Measurements from ENCODE around the gene NCOR2. TPM values are rescaled to one million over a fixed set of nuclear protein-coding genes. Genes with fewer than 3 reads are reported as not detected.

Gene NCOR2
- total RNA-seq, 2 donors from 2014 or later, result 185 to 207 TPM

DNA sequence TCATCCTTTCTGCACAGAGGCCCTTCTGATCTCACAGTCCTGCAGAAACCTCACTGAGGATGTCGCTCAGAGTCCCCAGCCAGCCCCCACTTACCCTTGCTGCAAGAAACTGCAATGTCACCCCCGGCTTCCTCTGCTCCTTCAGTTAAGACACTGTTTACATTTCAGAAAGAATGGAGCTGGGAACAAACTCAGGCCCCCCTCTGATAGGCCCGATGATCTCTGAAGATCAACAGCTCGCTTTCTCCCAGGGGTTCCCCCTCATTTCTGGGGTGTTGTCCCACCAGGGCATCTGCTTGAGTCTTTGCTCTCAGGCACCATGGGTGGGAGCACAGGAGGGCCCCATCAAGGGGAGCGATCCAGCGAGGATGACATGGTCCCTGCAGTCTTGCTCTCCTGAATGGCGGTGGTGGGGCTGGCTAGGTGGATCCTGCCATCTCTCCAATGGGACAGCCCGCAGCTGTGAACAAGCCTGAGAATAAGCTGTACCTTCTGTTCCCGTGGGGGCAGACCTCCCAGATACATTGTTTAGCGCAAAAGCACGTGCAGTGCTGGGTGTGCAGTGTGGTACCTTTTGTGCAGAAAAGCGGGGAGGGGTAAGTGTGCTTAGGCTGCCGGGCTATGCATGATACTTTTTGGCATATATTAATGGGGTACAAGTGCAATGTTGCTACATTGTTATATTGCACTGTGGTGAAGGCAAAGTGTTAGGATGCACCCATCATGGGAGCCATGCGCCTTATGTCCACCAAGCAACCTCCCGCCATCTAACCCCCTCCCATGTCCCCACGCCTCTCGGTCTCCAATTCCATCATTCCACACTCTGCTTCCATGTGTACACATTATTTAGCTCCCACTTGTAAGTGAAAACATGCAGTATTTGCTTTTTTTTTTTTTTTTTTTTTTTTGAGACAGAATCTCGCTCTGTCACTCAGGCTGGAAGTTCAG, 6.7 kb upstream of the NCOR2 start:
- peak overlapping the region; percentile 88 for H3K27ac Mint-ChIP-seq
- Histone ChIP-seq H3K4me3 (ENCODE audit: low read length) (no peak overlapping the region), H3K9me3 (ENCODE audit: control insufficient read depth, low read length) (no peaks in the 10 kb centered on the region), H3K4me1 (ENCODE audit: control insufficient read depth, insufficient read depth, low read length) (peaks cover 5% of the 10 kb centered on the region), H3K27me3 (ENCODE audit: control insufficient read depth, insufficient read depth, low read length, poor library complexity, severe bottlenecking) (no peaks in the 10 kb centered on the region), H3K36me3 (ENCODE audit: control insufficient read depth, insufficient read depth, low read length) (no peaks in the 10 kb centered on the region), H3K27ac (ENCODE audit: low read depth, low read length) (no peak overlapping the region), H3K9ac (ENCODE audit: extremely low read depth, low read length, poor library complexity, severe bottlenecking) (no peak overlapping the region)
- H3K4me1 Mint-ChIP-seq, result peaks cover 15% of the 10 kb centered on the region
- H3K36me3 Mint-ChIP-seq (ENCODE audit: low read depth), result no peaks in the 10 kb centered on the region
- DNase-seq, result no peak
- no peaks in the 10 kb centered on the region for H3K27me3 Mint-ChIP-seq (ENCODE audit: insufficient read depth)
- TF ChIP-seq, protein P1, sequence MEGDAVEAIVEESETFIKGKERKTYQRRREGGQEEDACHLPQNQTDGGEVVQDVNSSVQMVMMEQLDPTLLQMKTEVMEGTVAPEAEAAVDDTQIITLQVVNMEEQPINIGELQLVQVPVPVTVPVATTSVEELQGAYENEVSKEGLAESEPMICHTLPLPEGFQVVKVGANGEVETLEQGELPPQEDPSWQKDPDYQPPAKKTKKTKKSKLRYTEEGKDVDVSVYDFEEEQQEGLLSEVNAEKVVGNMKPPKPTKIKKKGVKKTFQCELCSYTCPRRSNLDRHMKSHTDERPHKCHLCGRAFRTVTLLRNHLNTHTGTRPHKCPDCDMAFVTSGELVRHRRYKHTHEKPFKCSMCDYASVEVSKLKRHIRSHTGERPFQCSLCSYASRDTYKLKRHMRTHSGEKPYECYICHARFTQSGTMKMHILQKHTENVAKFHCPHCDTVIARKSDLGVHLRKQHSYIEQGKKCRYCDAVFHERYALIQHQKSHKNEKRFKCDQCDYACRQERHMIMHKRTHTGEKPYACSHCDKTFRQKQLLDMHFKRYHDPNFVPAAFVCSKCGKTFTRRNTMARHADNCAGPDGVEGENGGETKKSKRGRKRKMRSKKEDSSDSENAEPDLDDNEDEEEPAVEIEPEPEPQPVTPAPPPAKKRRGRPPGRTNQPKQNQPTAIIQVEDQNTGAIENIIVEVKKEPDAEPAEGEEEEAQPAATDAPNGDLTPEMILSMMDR (conservative IDR thresholded peaks at IDR 0.05), result no peak
- no peak overlapping the region for H3K4me3 Mint-ChIP-seq
- WGBS, 2 experiments (ENCODE audit: insufficient coverage in 1 of 2, insufficient read length in 1 of 2), result 84 to 86% methylated on average over 13 to 18 of the region's 18 CpGs
- H3K9me3 Mint-ChIP-seq, result peaks cover 11% of the 10 kb centered on the region

DNA sequence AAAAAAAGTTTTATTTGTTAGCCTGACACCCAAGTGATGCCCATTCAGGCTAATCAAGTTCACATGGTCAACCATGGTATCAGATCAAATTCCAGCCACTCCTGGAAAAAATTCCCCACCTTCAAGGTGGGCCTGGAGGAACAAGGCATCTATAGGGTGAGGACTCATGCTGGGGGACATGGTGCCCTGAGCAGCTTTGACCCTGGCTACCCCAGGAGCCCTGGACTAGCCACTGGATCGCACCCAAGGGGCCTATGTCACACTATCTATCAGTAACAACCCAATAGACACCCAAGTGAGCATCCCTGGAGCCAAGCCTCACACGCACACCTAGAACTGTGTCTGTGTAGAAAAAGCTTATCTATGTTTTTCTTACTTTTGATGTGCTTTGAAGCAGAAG, 4.1 kb upstream of the NCOR2 start:
- peaks cover 9% of the 10 kb centered on the region for H3K4me1 ChIP-seq (ENCODE audit: control insufficient read depth, insufficient read depth, low read length)
- H3K27me3 Mint-ChIP-seq (ENCODE audit: insufficient read depth), result no peaks in the 10 kb centered on the region
- H3K9ac ChIP-seq (ENCODE audit: extremely low read depth, low read length, poor library complexity, severe bottlenecking), result no peak overlapping the region
- peaks cover 2% of the 10 kb centered on the region for H3K9me3 Mint-ChIP-seq
- H3K9me3 ChIP-seq (ENCODE audit: control insufficient read depth, low read length), result no peaks in the 10 kb centered on the region
- TF ChIP-seq, protein P1 (conservative IDR thresholded peaks at IDR 0.05), result no peak
- no peaks in the 10 kb centered on the region for H3K36me3 ChIP-seq (ENCODE audit: control insufficient read depth, insufficient read depth, low read length)
- no peak for DNase-seq
- H3K4me1 Mint-ChIP-seq, result peaks cover 19% of the 10 kb centered on the region
- H3K36me3 Mint-ChIP-seq (ENCODE audit: low read depth), result no peaks in the 10 kb centered on the region
- no peaks in the 10 kb centered on the region for H3K27me3 ChIP-seq (ENCODE audit: control insufficient read depth, insufficient read depth, low read length, poor library complexity, severe bottlenecking)
- H3K27ac Mint-ChIP-seq, result no peak overlapping the region
- 92% methylated on average over 2 of the region's 2 CpGs; no CpG with 5 or more reads in 1 of the 2 experiments for WGBS, 2 experiments (ENCODE audit: insufficient coverage in 1 of 2, insufficient read length in 1 of 2)
- H3K4me3 Mint-ChIP-seq, result no peak overlapping the region
- H3K27ac ChIP-seq (ENCODE audit: low read depth, low read length), result no peak overlapping the region
- H3K4me3 ChIP-seq (ENCODE audit: low read length), result no peak overlapping the region

DNA sequence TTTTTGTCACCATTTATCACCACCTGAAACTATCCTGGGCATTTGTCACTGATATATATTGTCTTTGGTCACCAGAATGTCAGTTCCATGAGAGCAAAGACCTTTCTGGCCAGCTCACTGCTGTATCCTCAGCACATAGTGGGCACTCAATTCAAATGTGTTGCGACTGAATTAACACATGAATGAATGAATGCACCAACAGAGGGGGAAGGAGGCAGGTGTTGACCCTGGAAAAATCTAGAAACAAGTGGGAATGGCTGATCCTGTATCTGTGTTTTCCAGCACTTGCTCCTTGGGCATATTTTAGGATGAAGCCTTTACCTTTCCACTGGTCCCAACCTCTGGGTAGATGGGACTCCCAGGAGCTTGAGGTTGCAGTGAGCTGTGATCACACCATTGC, 3.4 kb upstream of the NCOR2 start:
- no peak overlapping the region for H3K27ac ChIP-seq (ENCODE audit: low read depth, low read length)
- peaks cover 9% of the 10 kb centered on the region for H3K4me1 ChIP-seq (ENCODE audit: control insufficient read depth, insufficient read depth, low read length)
- no peak overlapping the region for H3K4me3 ChIP-seq (ENCODE audit: low read length)
- no peak overlapping the region for H3K4me3 Mint-ChIP-seq
- no peaks in the 10 kb centered on the region for H3K9me3 Mint-ChIP-seq
- H3K27ac Mint-ChIP-seq, result no peak overlapping the region
- DNase-seq, result no peak
- no peaks in the 10 kb centered on the region for H3K27me3 Mint-ChIP-seq (ENCODE audit: insufficient read depth)
- H3K9me3 ChIP-seq (ENCODE audit: control insufficient read depth, low read length), result no peaks in the 10 kb centered on the region
- H3K9ac ChIP-seq (ENCODE audit: extremely low read depth, low read length, poor library complexity, severe bottlenecking), result no peak overlapping the region
- H3K4me1 Mint-ChIP-seq, result peaks cover 19% of the 10 kb centered on the region
- H3K27me3 ChIP-seq (ENCODE audit: control insufficient read depth, insufficient read depth, low read length, poor library complexity, severe bottlenecking), result no peaks in the 10 kb centered on the region
- H3K36me3 Mint-ChIP-seq (ENCODE audit: low read depth), result no peaks in the 10 kb centered on the region
- H3K36me3 ChIP-seq (ENCODE audit: control insufficient read depth, insufficient read depth, low read length), result no peaks in the 10 kb centered on the region
- 76 to 83% methylated on average over 1 of the region's 1 CpG for WGBS, 2 experiments (ENCODE audit: insufficient coverage in 1 of 2, insufficient read length in 1 of 2)
- TF ChIP-seq, protein P1 (conservative IDR thresholded peaks at IDR 0.05), result no peak
